Measurements from ENCODE around the gene SERPINB5.

Gene SERPINB5

DNA sequence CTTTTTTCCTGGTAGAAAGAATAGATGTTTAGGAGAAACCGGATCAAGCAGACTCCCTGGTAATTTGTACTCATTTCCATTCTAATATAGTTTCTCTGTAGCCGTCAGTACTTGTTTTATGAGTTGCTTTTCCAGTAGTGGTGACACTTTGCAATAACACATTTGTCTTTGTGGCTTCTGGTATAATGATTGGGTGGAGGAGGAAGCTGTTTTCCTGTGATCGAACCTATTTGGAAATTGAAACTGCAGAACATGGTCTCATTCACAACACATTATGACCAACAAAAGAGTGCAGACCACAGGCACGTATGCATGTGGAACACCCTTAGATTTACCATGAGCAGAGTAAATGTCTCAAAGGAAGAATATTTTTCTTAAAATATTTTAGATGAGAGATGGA, 57.9 kb downstream of the SERPINB5 start:
- no peak for DNase-seq

DNA sequence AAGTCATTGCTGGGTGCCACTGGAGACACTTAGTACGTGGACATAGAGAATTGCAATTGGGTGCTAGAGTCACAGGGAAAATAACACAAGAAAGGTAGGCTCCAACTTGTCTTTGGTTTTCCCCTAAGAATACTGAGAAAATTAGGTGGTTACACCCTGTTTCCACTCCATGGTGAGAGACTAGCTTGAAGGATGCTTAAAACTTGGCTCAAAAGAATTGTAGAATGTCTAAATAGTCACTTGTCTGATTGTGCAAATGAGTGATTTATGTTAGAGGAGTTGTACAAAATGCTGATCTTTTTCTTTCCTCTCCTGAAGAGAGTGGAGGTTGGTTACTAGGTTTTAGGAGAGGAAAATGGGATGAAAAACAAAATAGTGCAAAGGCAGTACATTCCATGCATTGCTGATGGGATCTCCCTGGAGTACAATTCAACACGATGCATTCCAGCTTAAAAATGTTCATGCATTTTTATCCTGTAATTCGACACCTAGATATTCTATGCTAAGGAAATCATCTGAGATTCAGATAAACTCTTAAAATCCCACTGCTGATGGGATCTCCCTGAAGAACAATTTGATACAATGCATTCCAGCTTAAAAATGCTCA, 63.2 kb downstream of the SERPINB5 start:
- DNase-seq = no peak

DNA sequence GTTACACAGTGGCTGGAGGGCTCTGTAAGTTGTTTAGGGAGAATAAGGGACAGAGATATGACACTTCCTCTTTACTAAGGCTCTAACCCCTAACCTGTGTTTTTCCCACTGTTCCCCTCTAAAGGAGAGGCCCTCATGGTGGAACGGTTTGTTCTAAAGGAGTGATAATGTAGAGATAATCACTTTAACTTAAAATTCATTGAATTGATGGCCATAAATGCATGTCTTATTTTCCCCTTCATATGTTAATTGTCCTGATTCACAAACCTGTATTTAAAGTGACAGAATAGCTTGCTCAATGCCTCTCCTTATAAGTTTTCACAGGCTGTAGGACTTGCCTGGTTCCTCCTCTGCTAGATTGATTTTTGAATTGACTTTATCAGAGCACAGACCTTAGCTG, 65.3 kb downstream of the SERPINB5 start, which contains the start of gene SERPINB12:
SERPINB12 (plus strand) TSS at position 301 of the 400 bp plus-strand sequence. CDS start 13,791 bp downstream, outside the sequence.
- no peak for DNase-seq

DNA sequence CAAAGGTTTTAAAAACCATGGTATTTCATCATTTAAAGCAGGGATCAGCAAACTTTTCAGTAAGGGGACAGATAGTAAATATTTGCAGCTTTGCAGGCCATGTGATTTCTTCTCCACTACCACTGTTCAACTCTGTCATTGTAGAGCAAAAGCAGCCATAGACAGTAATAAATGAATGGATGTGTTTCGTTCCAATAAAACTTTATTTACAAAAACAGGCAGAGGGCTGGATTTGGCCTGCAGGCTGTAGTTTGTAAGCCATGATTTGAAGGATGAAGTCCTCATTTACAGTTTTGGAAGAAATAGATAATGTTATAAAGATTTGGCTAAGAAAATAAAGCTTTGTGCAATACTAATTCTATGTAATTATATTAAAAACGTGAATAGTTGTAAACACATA, 67.3 kb downstream of the SERPINB5 start:
- DNase-seq = no peak

DNA sequence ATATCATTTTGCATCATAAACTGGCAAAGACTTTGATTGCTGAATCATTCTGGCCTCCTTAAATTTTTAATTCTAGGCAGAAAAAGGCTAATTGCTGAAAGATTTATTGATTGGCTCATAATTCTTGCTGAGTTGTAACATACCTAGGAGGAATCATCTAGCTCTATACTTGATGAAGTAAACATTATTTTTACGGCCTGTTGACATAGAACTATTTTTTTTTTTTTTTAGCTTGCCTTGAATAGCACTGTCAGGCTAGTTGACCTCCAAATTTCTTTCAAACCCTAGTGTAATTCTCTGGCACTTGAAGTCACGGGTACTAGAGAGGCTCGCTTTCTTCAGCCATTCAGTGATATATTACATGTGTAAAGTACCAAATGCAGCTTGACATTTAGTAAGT, 68.2 kb downstream of the SERPINB5 start:
- no peak for DNase-seq

DNA sequence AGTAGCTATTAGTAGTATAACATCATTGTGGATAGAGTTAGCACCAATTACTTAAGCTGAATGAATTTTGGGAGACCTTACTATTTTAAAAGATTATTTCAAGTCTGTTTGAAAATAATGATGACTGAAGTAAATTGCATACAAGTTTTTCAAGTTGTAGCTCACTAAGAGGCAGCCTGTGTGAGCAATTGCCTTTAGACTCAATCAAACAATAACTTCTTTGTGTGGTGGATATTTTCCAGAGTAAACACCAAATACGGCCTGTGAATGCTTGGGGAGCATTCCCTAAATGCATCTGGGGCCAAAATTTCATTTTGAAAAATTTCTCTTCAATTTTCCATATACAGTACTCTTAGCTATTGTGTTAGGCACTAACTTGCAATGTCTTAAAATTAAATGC, 73.3 kb downstream of the SERPINB5 start:
- no peak for DNase-seq

DNA sequence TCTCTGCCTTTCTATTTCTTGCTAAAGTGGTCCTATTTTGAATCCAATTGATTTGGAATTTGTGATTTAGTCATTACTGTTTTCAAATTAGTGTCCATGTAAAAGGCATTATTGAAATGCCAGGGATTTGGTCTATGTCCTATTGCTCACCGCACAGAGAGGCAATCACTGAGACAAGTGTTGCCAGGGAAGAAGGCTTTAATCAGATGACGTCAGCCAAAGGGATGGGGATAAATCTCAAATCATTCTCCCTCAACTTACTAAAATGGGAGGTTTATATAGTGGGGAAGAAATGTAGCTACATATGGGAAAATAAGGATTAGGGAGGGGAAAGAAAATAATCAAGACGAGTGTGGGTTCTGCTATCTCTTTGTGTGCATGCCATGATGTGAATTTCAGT, 75.0 kb downstream of the SERPINB5 start:
- no peak for DNase-seq

DNA sequence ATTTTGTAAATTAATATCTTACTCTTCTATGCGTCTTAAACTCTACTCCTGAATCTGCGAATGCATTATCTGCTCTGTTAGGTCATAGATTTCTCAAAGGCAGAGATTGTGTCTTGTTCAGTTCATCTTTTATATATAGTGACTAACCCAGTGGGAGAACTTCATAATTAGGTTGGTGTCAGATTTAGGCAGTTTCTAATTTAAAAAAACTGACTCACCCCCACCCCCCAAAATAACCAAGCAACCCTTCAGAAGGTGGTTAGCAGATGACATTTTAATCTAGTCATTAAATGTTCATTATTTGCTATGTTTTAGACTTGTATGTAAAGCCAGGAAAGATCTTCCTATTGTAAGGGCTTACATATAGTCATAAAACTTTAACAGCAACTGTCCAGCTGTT, 75.8 kb downstream of the SERPINB5 start:
- no peak for DNase-seq

DNA sequence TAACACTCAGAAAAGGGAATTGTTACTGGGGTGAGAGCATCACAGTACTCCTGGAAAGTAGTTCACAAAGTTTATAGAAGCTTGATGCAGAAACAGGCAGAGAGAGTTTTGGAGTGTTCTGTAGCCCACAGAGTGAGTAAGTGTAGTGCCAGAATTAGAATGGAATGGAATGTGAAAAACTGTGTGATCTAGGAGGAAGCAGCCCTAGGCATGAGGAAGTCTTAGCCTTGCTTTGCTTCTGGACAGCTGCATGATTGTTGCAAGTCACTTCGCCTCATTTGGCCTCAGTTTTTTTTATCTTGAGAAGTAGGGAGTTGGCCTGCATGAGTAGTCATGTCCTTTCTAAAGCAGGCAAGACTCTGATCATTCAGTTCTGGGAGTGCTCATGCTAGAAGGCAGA, 76.3 kb downstream of the SERPINB5 start:
- DNase-seq = no peak

All from stimulated activated naive CD4-positive, alpha-beta T cell (primary cell).